GM23248 (cell line): ENCODE measurements around the gene MAP3K1. TPM values are rescaled to one million over a fixed set of nuclear protein-coding genes. Genes with fewer than 3 reads are reported as not detected.
A peak's percentile ranks its signal among the peaks of the same experiment; 100 is the strongest.

Experiments used
- DNase-seq: peaks from one replicate; pipeline ENCODE4 v3.0.0-alpha.2; 2015
- H2AFZ ChIP-seq: fragments of 200-600 bp; sonication (generic); 2 replicates; pipeline ENCODE4 v1.6.1; 2016; ENCODE audit warnings: antibody characterized with exemption
- H3F3A ChIP-seq: fragments of 200-600 bp; sonication (generic); 2 replicates; pipeline ENCODE4 v1.6.1; 2016; ENCODE audit warnings: mild to moderate bottlenecking, antibody characterized with exemption, mixed run types; ENCODE audit not compliant: insufficient read depth
- H3K27ac ChIP-seq: fragments of 200-600 bp; sonication (generic); 2 replicates; pipeline ENCODE4 v1.5.1; 2016; ENCODE audit warnings: mild to moderate bottlenecking
- H3K27me3 ChIP-seq: fragments of 200-600 bp; sonication (generic); replicated peaks from 2 replicates; pipeline ENCODE4 v1.6.1; 2016; ENCODE audit warnings: mild to moderate bottlenecking; ENCODE audit not compliant: insufficient read depth
- H3K36me3 ChIP-seq: fragments of 200-600 bp; sonication (generic); 2 replicates; pipeline ENCODE4 v1.6.1; 2016; ENCODE audit warnings: low read depth, mild to moderate bottlenecking
- H3K4me1 ChIP-seq: fragments of 200-600 bp; sonication (generic); 2 replicates; pipeline ENCODE4 v1.6.1; 2016; ENCODE audit warnings: mild to moderate bottlenecking; ENCODE audit not compliant: insufficient read depth
- H3K4me2 ChIP-seq: fragments of 200-600 bp; sonication (generic); one replicate; pipeline ENCODE4 v1.6.1; 2016; ENCODE audit warnings: mild to moderate bottlenecking; ENCODE audit not compliant: unreplicated experiment
- H3K4me3 ChIP-seq: fragments of 200-600 bp; sonication (generic); 2 replicates; pipeline ENCODE4 v1.5.1; 2016; ENCODE audit warnings: mild to moderate bottlenecking
- H3K79me2 ChIP-seq: fragments of 200-600 bp; sonication (generic); 2 replicates; pipeline ENCODE4 v1.6.1; 2016; ENCODE audit warnings: mild to moderate bottlenecking; ENCODE audit not compliant: insufficient read depth
- H3K9ac ChIP-seq: fragments of 200-600 bp; sonication (generic); 2 replicates; pipeline ENCODE4 v1.6.1; 2016; ENCODE audit warnings: mild to moderate bottlenecking
- H3K9me2 ChIP-seq: fragments of 200-600 bp; sonication (generic); 2 replicates; pipeline ENCODE4 v1.6.1; 2016; ENCODE audit warnings: mixed run types, mild to moderate bottlenecking, moderate library complexity; ENCODE audit not compliant: insufficient read depth
- H3K9me3 ChIP-seq: fragments of 200-600 bp; sonication (generic); one replicate; pipeline ENCODE4 v1.6.1; 2017; ENCODE audit warnings: low read depth
- H4K20me1 ChIP-seq: fragments of 200-600 bp; sonication (generic); 2 replicates; pipeline ENCODE4 v1.6.0; 2016; ENCODE audit not compliant: insufficient read depth
- EZH2 ChIP-seq: fragments of 200-600 bp; sonication (generic); IDR thresholded peaks from 2 replicates; pipeline ENCODE4 v1.6.1; 2018; ENCODE audit warnings: antibody characterized with exemption, mild to moderate bottlenecking; ENCODE audit not compliant: insufficient read depth, poor library complexity, severe bottlenecking
- EZH2phosphoT487 ChIP-seq: fragments of 200-600 bp; sonication (generic); IDR thresholded peaks from 2 replicates; pipeline ENCODE4 v1.6.1; 2018; ENCODE audit warnings: antibody characterized with exemption, moderate library complexity, mild to moderate bottlenecking, low read depth; ENCODE audit not compliant: insufficient read depth
- WGBS, 2 experiments: methylation state at CpG; one replicate each; pipeline ENCODE4 v1.1.6; 2015 to 2017; ENCODE audit warnings: low lambda C conversion rate in 2 of 2, low coverage in 1 of 2; ENCODE audit errors: missing lambda C conversion rate in 2 of 2; 5-methylcytosine and 5-hydroxymethylcytosine counted together
- in situ Hi-C: fragments of 300-500 bp; cut with MboI; formaldehyde crosslinking; loops from 2 replicates; pipeline ENCODE4 v1.15.0; 2020
- polyA plus RNA-seq: library from polyadenylated mRNA; unstranded; fragments of >200 nt; fragmentation: Nextera tagmentation; extraction: Ambion mirVana; gene quantifications from 2 replicates; pipeline ENCODE4 v1.2.1, GENCODE V29; 2016
- total RNA-seq: library from RNA; depleted of rRNA; stranded (reverse); fragments of >200 nt; shearing (Covaris generic); gene quantifications from 2 replicates; pipeline ENCODE4 v1.2.3, GENCODE V29; 2014

The MAP3K1 gene
- total and polyA plus RNA-seq, 2 experiments from 2014 or later: 1.8 to 4.6 TPM

DNA sequence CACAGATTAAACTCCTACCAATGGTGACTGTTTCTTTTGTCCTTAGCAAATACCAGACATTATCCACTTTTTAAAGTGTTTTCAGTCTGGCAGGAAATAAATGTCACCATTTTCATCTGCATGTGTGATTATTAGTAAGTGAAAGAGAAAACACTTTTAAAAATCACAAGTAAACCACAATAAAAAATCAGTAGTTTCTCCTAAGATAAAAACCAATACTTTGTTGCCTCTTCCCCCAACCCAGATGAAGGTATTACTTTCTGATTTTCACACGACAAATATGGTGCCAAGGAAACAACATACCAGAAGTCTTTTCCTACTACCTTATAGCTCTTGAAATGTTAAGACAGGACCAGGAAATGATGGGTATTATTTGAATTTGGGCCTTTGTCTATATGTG lies 11.5 kb upstream of the MAP3K1 start:
- Histone ChIP-seq H3K9ac (no peak overlapping the region), H3K9me3 (no peaks in the 10 kb centered on the region), H3K4me3 (no peak overlapping the region), H3K9me2 (no peaks in the 10 kb centered on the region), H3K36me3 (no peaks in the 10 kb centered on the region), H3K4me1 (no peaks in the 10 kb centered on the region), H3K4me2 (no peak overlapping the region), H4K20me1 (no peaks in the 10 kb centered on the region), H3F3A (no peaks in the 10 kb centered on the region), H2AFZ (no peak overlapping the region), H3K27ac (no peak overlapping the region), H3K27me3 (peaks cover 11% of the 10 kb centered on the region; the same call in 1 of the 2 replicates), H3K79me2 (no peaks in the 10 kb centered on the region)
- TF ChIP-seq EZH2 (no peak), EZH2phosphoT487 (no peak)
- no peak for DNase-seq
- WGBS, 2 experiments: 78 to 79% methylated on average over 1 of the region's 1 CpG
- in situ Hi-C loops: no loop called here

- Histone ChIP-seq H3K9me2 (no peaks in the 10 kb centered on the region), H3K4me2 (no peak overlapping the region), H3K4me3 (no peak overlapping the region), H3K27me3 (peaks cover 9% of the 10 kb centered on the region; the same call in 1 of the 2 replicates), H3K9me3 (no peaks in the 10 kb centered on the region), H3K27ac (no peak overlapping the region), H3K9ac (no peak overlapping the region), H3K4me1 (no peaks in the 10 kb centered on the region), H3K36me3 (no peaks in the 10 kb centered on the region), H3K79me2 (no peaks in the 10 kb centered on the region), H2AFZ (no peak overlapping the region), H4K20me1 (no peaks in the 10 kb centered on the region), H3F3A (no peaks in the 10 kb centered on the region)
- TF ChIP-seq EZH2phosphoT487 (no peak), EZH2 (no peak)
- in situ Hi-C loops: no loop called here
- DNase-seq: no peak
- WGBS, 2 experiments: 57 to 68% methylated on average over 5 of the region's 5 CpGs
Measured at GRCh38 chr5:56807679-56808078, 7.7 kb upstream of the MAP3K1 start.

DNA sequence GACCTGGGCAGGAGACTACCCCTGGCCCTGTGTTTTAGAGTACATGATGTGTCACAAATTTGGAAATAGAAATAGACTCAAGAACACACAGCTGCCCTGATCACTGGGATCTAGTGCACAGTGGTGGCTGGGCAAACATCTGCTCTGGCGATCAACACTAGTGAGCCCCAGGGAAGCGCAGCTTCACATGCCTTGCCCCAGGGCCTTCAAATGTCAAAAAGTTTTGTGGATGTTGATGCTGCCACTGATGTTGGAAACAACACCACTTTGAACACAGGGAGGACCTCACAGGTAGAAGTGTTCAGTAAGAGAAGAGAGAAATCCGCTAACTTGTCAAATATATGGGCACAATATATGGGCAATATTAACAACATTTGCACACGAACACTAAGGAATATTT lies 7.1 kb upstream of the MAP3K1 start:
- Histone ChIP-seq H3K4me1 (no peaks in the 10 kb centered on the region), H3K27me3 (peaks cover 4% of the 10 kb centered on the region; the same call in 1 of the 2 replicates), H4K20me1 (no peaks in the 10 kb centered on the region), H3K4me2 (no peak overlapping the region), H3K4me3 (no peak overlapping the region), H3F3A (no peaks in the 10 kb centered on the region; the same call in 1 of the 2 replicates), H2AFZ (no peak overlapping the region), H3K27ac (no peak overlapping the region), H3K36me3 (no peaks in the 10 kb centered on the region), H3K9ac (no peak overlapping the region), H3K79me2 (no peaks in the 10 kb centered on the region), H3K9me2 (no peaks in the 10 kb centered on the region), H3K9me3 (no peaks in the 10 kb centered on the region)
- DNase-seq: no peak
- 82% methylated on average over 4 of the region's 4 CpGs for WGBS, 2 experiments
- TF ChIP-seq EZH2phosphoT487: no peak
- TF ChIP-seq EZH2: no peak
- in situ Hi-C loops: no loop called here

DNA sequence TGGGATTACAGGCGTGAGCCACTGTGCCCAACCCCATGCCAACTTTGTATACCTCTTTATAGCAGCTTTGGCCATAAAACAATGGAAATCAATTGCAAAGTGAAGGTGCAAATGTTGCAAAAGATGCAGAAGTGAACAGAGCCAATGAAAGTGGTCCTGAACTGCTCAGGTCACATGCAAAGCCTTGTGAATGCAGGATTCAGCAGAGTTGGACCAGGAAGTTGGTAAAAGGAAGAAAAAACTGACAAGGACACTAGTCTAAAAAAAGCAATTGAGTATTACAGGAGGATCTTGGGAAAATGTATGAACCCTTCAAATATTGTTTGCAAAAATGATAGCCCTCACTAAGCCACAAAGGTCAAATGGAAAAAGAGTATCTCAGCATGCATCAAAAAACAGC lies 4.5 kb upstream of the MAP3K1 start:
- Histone ChIP-seq H3K9me3 (no peaks in the 10 kb centered on the region), H3K4me1 (no peaks in the 10 kb centered on the region), H3K4me2 (no peak overlapping the region), H3K36me3 (no peaks in the 10 kb centered on the region), H3K9me2 (no peaks in the 10 kb centered on the region), H3K79me2 (no peaks in the 10 kb centered on the region), H3K4me3 (no peak overlapping the region), H3K27me3 (0 out of 2 replicates have a peak, but pooled peaks cover 4% of the 10 kb centered on the region), H2AFZ (no peak overlapping the region), H4K20me1 (no peaks in the 10 kb centered on the region), H3K27ac (no peak overlapping the region), H3K9ac (no peak overlapping the region), H3F3A (no peaks in the 10 kb centered on the region; the same call in 1 of the 2 replicates)
- WGBS, 2 experiments: 89 to 90% methylated on average over 1 of the region's 1 CpG
- in situ Hi-C loops: no loop called here
- DNase-seq: no peak
- TF ChIP-seq EZH2phosphoT487 (no peak), EZH2 (no peak)

DNA sequence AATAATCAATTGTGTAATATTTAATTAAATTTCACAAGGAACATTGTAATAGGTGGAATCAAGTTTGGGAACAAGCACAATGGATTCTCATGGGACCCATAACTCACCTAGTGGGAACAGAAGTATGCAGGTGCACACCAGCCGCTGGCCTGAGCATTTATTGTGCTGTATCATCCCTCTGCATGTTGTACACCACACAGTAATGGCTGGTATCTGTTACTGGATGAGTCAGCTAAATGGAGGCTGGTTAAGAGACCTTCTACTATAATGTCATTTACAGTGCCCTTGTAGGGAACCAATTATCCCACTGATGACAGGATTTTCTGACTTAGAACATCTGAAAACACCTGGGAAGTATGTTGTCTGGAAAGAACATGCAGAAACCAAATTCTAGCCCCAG lies 3.2 kb upstream of the MAP3K1 start:
- H3K9me3 ChIP-seq: no peaks in the 10 kb centered on the region
- no peaks in the 10 kb centered on the region for H3K9me2 ChIP-seq
- 82 to 96% methylated on average over 1 of the region's 1 CpG for WGBS, 2 experiments
- no peak overlapping the region for H3K4me2 ChIP-seq
- peak; percentile 21 for DNase-seq
- H3K4me1 ChIP-seq: 0 out of 2 replicates have a peak, but pooled peaks cover 1% of the 10 kb centered on the region
- H3K4me3 ChIP-seq: no peak overlapping the region
- 0 out of 2 replicates have a peak, but pooled peaks cover 4% of the 10 kb centered on the region for H3K27me3 ChIP-seq
- in situ Hi-C loops: no loop called here
- H3K79me2 ChIP-seq: peaks cover 10% of the 10 kb centered on the region
- H3K27ac ChIP-seq: no peak overlapping the region
- no peaks in the 10 kb centered on the region for H3K36me3 ChIP-seq
- H4K20me1 ChIP-seq: no peaks in the 10 kb centered on the region
- no peak overlapping the region for H3K9ac ChIP-seq
- TF ChIP-seq EZH2 (no peak), EZH2phosphoT487 (no peak)
- no peak overlapping the region for H2AFZ ChIP-seq
- H3F3A ChIP-seq: no peaks in the 10 kb centered on the region; the same call in 1 of the 2 replicates
